Psoas muscle (tissue), 8 donors: ENCODE data around the gene TIMM9. TPM values are rescaled to one million over a fixed set of nuclear protein-coding genes. Genes with fewer than 3 reads are reported as not detected.
"Not testable (repeated sequence)": the region's sequence is repeated elsewhere in the genome, so short reads cannot be mapped to it uniquely, and the experiment has no call there.

Experiments used
- ATAC-seq, 4 donors: fragments of 200-7000 bp; cut with Tn5 transposase; one replicate each; pipeline ENCODE4 v1.9.1; 2020; ENCODE audit warnings: moderate library complexity in 3 of 4, mild to moderate bottlenecking in 2 of 4
- DNase-seq, 2 donors: peaks; one replicate each; pipeline ENCODE4 v3.0.0-alpha.2; 2020
- H3K27ac ChIP-seq: fragments of 200-600 bp; one replicate; pipeline ENCODE4 v1.8.0; 2022
- H3K27me3 ChIP-seq, 3 donors: fragments of 200-600 bp in 1 of 3; one replicate each; pipeline versions ENCODE4 v1.6.1 to v1.8.0; 2013 to 2022; ENCODE audit warnings: low read length in 2 of 3, mild to moderate bottlenecking in 2 of 3, moderate library complexity in 1 of 3; ENCODE audit not compliant: insufficient read depth in 3 of 3
- H3K36me3 ChIP-seq, 2 donors: fragments of 200-600 bp in 1 of 2; one replicate each; pipeline versions ENCODE4 v1.6.1 to v1.8.0; 2013 to 2022; ENCODE audit warnings: low read depth in 1 of 2, mild to moderate bottlenecking in 1 of 2, moderate library complexity in 1 of 2; ENCODE audit not compliant: insufficient read depth in 1 of 2
- H3K4me1 ChIP-seq: fragments of 200-600 bp; one replicate; pipeline ENCODE4 v1.8.0; 2022
- H3K4me3 ChIP-seq: fragments of 200-600 bp; one replicate; pipeline ENCODE4 v1.8.0; 2022; ENCODE audit warnings: mild to moderate bottlenecking
- H3K9me3 ChIP-seq: fragments of 200-600 bp; one replicate; pipeline ENCODE4 v1.8.0; 2022
- WGBS, 3 donors: extraction: QIAGEN DNeasy Blood & Tissue Kit; methylation state at CpG; one replicate each; pipeline versions ENCODE4 v1.1.6 to v1.1.7; 2013; 5-methylcytosine and 5-hydroxymethylcytosine counted together
- intact Hi-C, 2 donors: fragments of 100-400 bp; cut with DNase I; formaldehyde crosslinking; loops; one replicate each; pipeline versions ENCODE4 v1.11.0 to v1.14.2; 2022
- polyA plus RNA-seq, 3 donors: library from polyadenylated mRNA; stranded (reverse); fragments of 200-250 nt; gene quantifications; one replicate each; pipeline ENCODE4 v1.2.3, GENCODE V29; 2013
- total RNA-seq, 4 donors: library from RNA; stranded (reverse); fragmentation: NEBNext Ultra II Directional in 2 of 4; extraction: Animal tissue kit (Norgen Biotek cat#: 25700) in 2 of 4; gene quantifications; one replicate each; pipeline versions ENCODE4 v1.2.1 to v1.2.4, GENCODE V29; 2021 to 2023
- TF ChIP-seq, protein P1 (sequence below): fragments of 200-600 bp; IDR thresholded peaks from one replicate; pipeline ENCODE4 v1.8.0; 2022; ENCODE audit warnings: antibody characterized with exemption
- donor health status: healthy with polysubstance abuse.
- donor health status: DM: no; HTN: no; CAD: no; lungs with moderate emphysema.
- donor health status: Bipolar disorder and iron deficiency.
- donor health status: healthy.
- donor health status: DM: yes; HTN: yes; CAD: no.
- donor health status: DM: no; HTN: no; CAD: no.
- donor health status: DM: no; HTN: no; CAD: no.
- donor health status: DM: yes; HTN: yes; CAD: no.

TIMM9 gene
- total and polyA plus RNA-seq, 7 donors, result 44.2 to 87.8 (median 52.2) TPM

DNA sequence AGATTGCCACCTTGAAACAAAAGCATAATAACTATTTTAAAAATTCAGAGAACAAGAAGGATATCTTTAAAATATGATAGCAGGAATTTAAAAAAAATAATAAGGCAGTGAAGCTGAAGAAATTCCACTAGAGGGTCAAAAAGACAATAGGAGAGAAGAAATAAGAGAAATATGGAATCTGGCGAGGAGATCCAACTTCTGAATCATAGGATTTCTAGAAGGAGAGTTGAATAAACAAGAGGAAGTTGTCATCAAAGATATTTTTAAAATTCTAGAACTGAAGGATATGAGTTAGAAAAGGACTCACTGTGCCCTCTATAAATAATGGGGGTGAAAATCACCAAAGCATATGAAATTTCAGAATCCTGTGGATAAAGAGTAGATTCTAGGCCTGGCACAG is 58.4 kb downstream of the TIMM9 start:
- Histone ChIP-seq H3K27ac (no peak overlapping the region), H3K36me3 (peaks cover 6 to 100% of the 10 kb centered on the region in 2 donors), H3K4me3 (no peak overlapping the region), H3K27me3 (no peaks in the 10 kb centered on the region), H3K4me1 (no peaks in the 10 kb centered on the region), H3K9me3 (no peaks in the 10 kb centered on the region)
- ATAC-seq, result no peak
- intact Hi-C loops, result loop anchor here (10.0 kb wide), 1 partner anchor 264 kb away; no protein-coding TSS in a partner anchor
- TF ChIP-seq, protein P1, sequence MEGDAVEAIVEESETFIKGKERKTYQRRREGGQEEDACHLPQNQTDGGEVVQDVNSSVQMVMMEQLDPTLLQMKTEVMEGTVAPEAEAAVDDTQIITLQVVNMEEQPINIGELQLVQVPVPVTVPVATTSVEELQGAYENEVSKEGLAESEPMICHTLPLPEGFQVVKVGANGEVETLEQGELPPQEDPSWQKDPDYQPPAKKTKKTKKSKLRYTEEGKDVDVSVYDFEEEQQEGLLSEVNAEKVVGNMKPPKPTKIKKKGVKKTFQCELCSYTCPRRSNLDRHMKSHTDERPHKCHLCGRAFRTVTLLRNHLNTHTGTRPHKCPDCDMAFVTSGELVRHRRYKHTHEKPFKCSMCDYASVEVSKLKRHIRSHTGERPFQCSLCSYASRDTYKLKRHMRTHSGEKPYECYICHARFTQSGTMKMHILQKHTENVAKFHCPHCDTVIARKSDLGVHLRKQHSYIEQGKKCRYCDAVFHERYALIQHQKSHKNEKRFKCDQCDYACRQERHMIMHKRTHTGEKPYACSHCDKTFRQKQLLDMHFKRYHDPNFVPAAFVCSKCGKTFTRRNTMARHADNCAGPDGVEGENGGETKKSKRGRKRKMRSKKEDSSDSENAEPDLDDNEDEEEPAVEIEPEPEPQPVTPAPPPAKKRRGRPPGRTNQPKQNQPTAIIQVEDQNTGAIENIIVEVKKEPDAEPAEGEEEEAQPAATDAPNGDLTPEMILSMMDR, result no peak
- DNase-seq, result no peak
- WGBS, 3 donors, result 89 to 100% (median 95%) methylated on average over 1 of the region's 1 CpG

DNA sequence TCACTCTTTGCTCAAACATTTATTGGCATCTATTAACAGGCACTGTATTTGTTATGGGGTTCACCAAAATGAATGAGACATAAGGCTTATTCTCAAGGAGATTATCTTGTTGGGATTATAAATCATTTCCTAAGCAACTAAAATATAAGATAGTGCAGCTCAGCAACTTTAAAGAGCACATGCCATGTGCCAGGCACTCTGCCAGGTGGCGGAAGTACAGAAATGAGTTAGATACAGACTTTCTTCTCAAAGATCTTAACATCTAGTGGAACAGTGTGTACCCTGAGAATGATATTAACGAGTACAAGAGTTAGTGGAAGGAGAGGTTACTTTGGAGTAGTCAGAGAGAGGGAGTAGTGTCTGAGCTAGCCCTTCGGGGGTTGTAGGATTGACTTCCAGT is 60.0 kb downstream of the TIMM9 start:
- TF ChIP-seq, protein P1, result no peak
- Histone ChIP-seq H3K4me3 (no peak overlapping the region), H3K9me3 (no peaks in the 10 kb centered on the region), H3K4me1 (no peaks in the 10 kb centered on the region), H3K36me3 (peaks cover 6 to 85% of the 10 kb centered on the region in 2 donors), H3K27ac (no peak overlapping the region), H3K27me3 (no peaks in the 10 kb centered on the region)
- 84 to 91% (median 87%) methylated on average over 3 of the region's 3 CpGs for WGBS, 3 donors
- DNase-seq (no peak), ATAC-seq (no peak)
- intact Hi-C loops, result loop anchor here (10.0 kb wide), 1 partner anchor 262 kb away; no protein-coding TSS in a partner anchor

- H3K36me3 ChIP-seq, result peaks cover 16 to 85% of the 10 kb centered on the region in 2 donors
- no peak for DNase-seq
- intact Hi-C loops, result loop anchor here (10.0 kb wide), 1 partner anchor 260 kb away; no protein-coding TSS in a partner anchor
- H3K4me3 ChIP-seq, result no peak overlapping the region
- H3K4me1 ChIP-seq, result no peaks in the 10 kb centered on the region
- ATAC-seq, result no peak
- 90 to 94% (median 92%) methylated on average over 4 of the region's 4 CpGs for WGBS, 3 donors
- TF ChIP-seq, protein P1, result no peak
- no peak overlapping the region for H3K27ac ChIP-seq
- no peaks in the 10 kb centered on the region for H3K9me3 ChIP-seq
- no peaks in the 10 kb centered on the region for H3K27me3 ChIP-seq
Measured at GRCh38 chr14:58364316-58364715, 63.0 kb downstream of the TIMM9 start.

- ATAC-seq (peak in 1 of 4 donors; percentile 46), DNase-seq (no peak)
- no peaks in the 10 kb centered on the region for H3K9me3 ChIP-seq
- no peak overlapping the region for H3K4me3 ChIP-seq
- no peaks in the 10 kb centered on the region for H3K27me3 ChIP-seq
- TF ChIP-seq, protein P1, result peak; percentile 36
- no peaks in the 10 kb centered on the region for H3K4me1 ChIP-seq
- intact Hi-C loops, result loop anchor here (10.0 kb wide), 1 partner anchor 258 kb away; no protein-coding TSS in a partner anchor
- no peak overlapping the region for H3K27ac ChIP-seq
- WGBS, 3 donors, result 88 to 96% (median 95%) methylated on average over 3 of the region's 3 CpGs
- peaks cover 16 to 83% of the 10 kb centered on the region in 2 donors for H3K36me3 ChIP-seq
Measured at GRCh38 chr14:58362798-58363412, 64.4 kb downstream of the TIMM9 start.

- not testable (repeated sequence) for H3K4me3 ChIP-seq, ATAC-seq, DNase-seq, H3K27ac ChIP-seq, H3K9me3 ChIP-seq, H3K4me1 ChIP-seq, H3K27me3 ChIP-seq
- intact Hi-C loops, result loop anchor here (10.0 kb wide), 1 partner anchor 257 kb away; no protein-coding TSS in a partner anchor
- H3K36me3 ChIP-seq, result peaks cover 12 to 79% of the 10 kb centered on the region in 2 donors
- 94 to 100% (median 100%) methylated on average over 1 of the region's 1 CpG for WGBS, 3 donors
Measured at GRCh38 chr14:58362272-58362671, 65.1 kb downstream of the TIMM9 start.

Other genes with a start within 250 kb of the TIMM9 start
- gene ACTR10, start 227.4 kb downstream of the TIMM9 start, total RNA-seq, result 10 to 100 TPM; 41.2 to 67.1 (median 54.0) TPM
- gene ACTR10, start 227.4 kb downstream of the TIMM9 start, polyA plus RNA-seq, result 10 to 100 TPM; 56.5 to 69.0 (median 61.0) TPM
- gene PSMA3, start 182.7 kb downstream of the TIMM9 start, total RNA-seq, result 100 to 1,000 TPM; 136 to 238 (median 211) TPM
- 100 to 1,000 TPM; 235 to 466 (median 274) TPM for gene PSMA3, start 182.7 kb downstream of the TIMM9 start, polyA plus RNA-seq
- 10 to 100 TPM in 1 of 4 donors, 1 to 10 TPM in 3; 7.1 to 11.0 (median 8.3) TPM for gene ARID4A, start 129.0 kb downstream of the TIMM9 start, total RNA-seq
- 1 to 10 TPM; 1.7 to 8.1 (median 3.0) TPM for gene ARID4A, start 129.0 kb downstream of the TIMM9 start, polyA plus RNA-seq
- not detected for gene TOMM20L, start 31.6 kb downstream of the TIMM9 start, total RNA-seq
- not detected for gene TOMM20L, start 31.6 kb downstream of the TIMM9 start, polyA plus RNA-seq
- 10 to 100 TPM in 1 of 4 donors, 1 to 10 TPM in 3; 5.0 to 14.2 (median 8.3) TPM for gene KIAA0586, start 188 bp upstream of the TIMM9 start, total RNA-seq
- gene KIAA0586, start 188 bp upstream of the TIMM9 start, polyA plus RNA-seq, result 1 to 10 TPM; 2.5 to 6.2 (median 2.6) TPM
- gene DACT1, start 210.4 kb upstream of the TIMM9 start, total RNA-seq, result 1 to 10 TPM in 3 of 4 donors, under 1 TPM in 1; 0.67 to 3.0 (median 1.5) TPM
- gene DACT1, start 210.4 kb upstream of the TIMM9 start, polyA plus RNA-seq, result 1 to 10 TPM in 1 of 3 donors, under 1 TPM in 2; 0.34 to 1.0 (median 0.88) TPM